Measurements from ENCODE around the gene SERTAD4. TPM values are rescaled to one million over a fixed set of nuclear protein-coding genes. Genes with fewer than 3 reads are reported as not detected.

The SERTAD4 gene
- total RNA-seq: 1.8 and 2.6 TPM in 2 replicates

DNA sequence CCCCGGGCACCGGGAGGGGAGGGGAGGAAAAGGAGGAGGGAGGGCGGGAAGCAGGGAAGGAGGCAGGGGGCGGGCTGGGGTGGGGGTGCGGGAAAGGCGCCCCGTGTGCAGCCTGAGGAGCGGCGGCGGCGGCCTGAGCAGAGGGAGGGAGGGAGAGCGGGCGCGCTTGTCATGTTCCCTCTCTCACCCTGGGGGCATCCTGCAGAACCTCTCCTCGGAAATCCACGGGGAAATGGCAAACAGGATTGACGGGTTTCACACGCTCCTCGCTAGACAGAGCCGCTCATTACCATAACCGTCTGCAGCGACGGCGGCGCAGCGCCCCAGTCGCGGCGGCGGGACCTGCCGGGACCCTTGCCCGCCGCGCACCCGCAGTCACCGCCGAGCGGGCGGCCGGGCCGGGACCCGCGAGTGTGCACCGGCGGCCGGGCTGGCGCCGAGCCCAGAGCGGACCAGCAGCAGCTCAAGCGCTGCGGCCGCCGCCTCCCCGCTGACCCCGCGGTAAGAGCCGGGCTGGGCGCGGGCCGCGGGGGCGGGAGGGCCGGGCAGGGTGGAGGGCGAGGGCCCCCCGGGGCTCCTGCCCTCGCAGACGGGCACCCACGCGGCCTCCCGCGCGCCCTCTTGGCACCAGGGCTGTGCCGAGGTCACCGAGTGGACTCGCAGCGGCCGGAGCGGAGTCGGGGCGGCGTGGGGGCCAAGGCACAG is at the start of gene SERTAD4:
SERTAD4 (plus strand) TSS at position 286 of the 705 bp plus-strand sequence. CDS start 5,165 bp downstream, outside the sequence.

Other genes starting within 250 kb of the SERTAD4 start
- gene HHAT, start 96.1 kb downstream of the SERTAD4 start, total RNA-seq: 1.5 and 2.9 TPM in 2 replicates

Data from bladder microvascular endothelial cell (primary cell).